Gastrocnemius medialis (tissue), 4 donors: ENCODE measurements around the gene NLGN1.

Source experiments
- CTCF ChIP-seq, 5 experiments: fragments of 450-650 bp in 3 of 5; fragments of 200-600 bp in 2 of 5; sonication (generic) in 2 of 5; IDR thresholded peaks in 4 of 5; conservative IDR thresholded peaks in 1 of 5; 1 replicate in 4 of 5; 2 replicates in 1 of 5; pipeline ENCODE4 v1.5.1; 2016 to 2019; ENCODE audit warnings: antibody characterized with exemption in 5 of 5, mild to moderate bottlenecking in 3 of 5, moderate library complexity in 3 of 5
- POLR2A ChIP-seq, 2 donors: fragments of 450-650 bp; IDR thresholded peaks; one replicate each; pipeline ENCODE4 v1.6.1; 2017; ENCODE audit warnings: antibody characterized with exemption in 2 of 2, mild to moderate bottlenecking in 2 of 2, moderate library complexity in 2 of 2

- TF ChIP-seq CTCF (IDR thresholded peaks at IDR 0.05 in 4 of 5, conservative IDR thresholded peaks at IDR 0.05 in 1 of 5), result no peak
- TF ChIP-seq POLR2A (IDR thresholded peaks at IDR 0.05), result no peak
Observed at GRCh38 chr3:173467501-173467900, 70.0 kb downstream of the NLGN1 start.
